CD14-positive monocyte (primary cell): ENCODE results near the gene GALK2. TPM values are rescaled to one million over a fixed set of nuclear protein-coding genes. Genes with fewer than 3 reads are reported as not detected.
"Not testable (repeated sequence)": the region's sequence is repeated elsewhere in the genome, so short reads cannot be mapped to it uniquely, and the experiment has no call there.

Source experiments
- DNase-seq, 3 donors: peaks; one replicate each; pipeline ENCODE4 v3.0.0-alpha.2; 2011 to 2022
- H2AFZ ChIP-seq: 2 replicates; pipeline ENCODE4 v1.6.0; 2012; ENCODE audit warnings: mild to moderate bottlenecking, low read depth, low read length, inconsistent platforms; ENCODE audit not compliant: insufficient read depth, poor library complexity, severe bottlenecking
- H3K27ac ChIP-seq, 2 donors: 1 replicate in 1 of 2; 2 replicates in 1 of 2; pipeline ENCODE4 v1.5.1; 2012 to 2013; ENCODE audit warnings: low read length in 2 of 2, control low read depth in 1 of 2, inconsistent platforms in 1 of 2, low read depth in 1 of 2, mild to moderate bottlenecking in 1 of 2
- H3K27me3 ChIP-seq, 2 donors: one replicate each; pipeline versions ENCODE4 v1.6.0 to v1.6.1; 2011 to 2013; ENCODE audit warnings: low read length in 2 of 2; ENCODE audit not compliant: control insufficient read depth in 2 of 2, insufficient read depth in 2 of 2
- H3K36me3 ChIP-seq, 2 donors: replicated peaks in 1 of 2; 1 replicate in 1 of 2; 2 replicates in 1 of 2; pipeline versions ENCODE4 v1.5.1 to v1.6.1; 2012 to 2013; ENCODE audit warnings: low read length in 2 of 2, control low read depth in 1 of 2, inconsistent platforms in 1 of 2, mild to moderate bottlenecking in 1 of 2; ENCODE audit not compliant: insufficient read depth in 2 of 2, control insufficient read depth in 1 of 2
- H3K4me1 ChIP-seq, 2 donors: 1 replicate in 1 of 2; 2 replicates in 1 of 2; pipeline versions ENCODE4 v1.5.1 to v1.6.1; 2012 to 2013; ENCODE audit warnings: low read length in 2 of 2, control low read depth in 1 of 2, inconsistent platforms in 1 of 2, mild to moderate bottlenecking in 1 of 2, moderate library complexity in 1 of 2; ENCODE audit not compliant: insufficient read depth in 2 of 2, control insufficient read depth in 1 of 2
- H3K4me2 ChIP-seq: replicated peaks from 2 replicates; pipeline ENCODE3; 2012; ENCODE audit warnings: low read length, moderate library complexity, mild to moderate bottlenecking; ENCODE audit not compliant: poor library complexity, severe bottlenecking; ENCODE audit errors: extremely low read depth
- H3K4me3 ChIP-seq, 3 experiments: fragments of 200-600 bp in 1 of 3; sonication (generic) in 1 of 3; replicated peaks in 1 of 3; 1 replicate in 2 of 3; 2 replicates in 1 of 3; pipeline ENCODE4 v1.5.1; 2011 to 2013; ENCODE audit warnings: low read length in 3 of 3, mild to moderate bottlenecking in 3 of 3, control low read depth in 2 of 3, low read depth in 2 of 3, inconsistent platforms in 1 of 3, moderate library complexity in 1 of 3
- H3K79me2 ChIP-seq: 2 replicates; pipeline ENCODE4 v1.6.0; 2012; ENCODE audit warnings: mild to moderate bottlenecking, control low read depth, inconsistent platforms, low read length, moderate library complexity; ENCODE audit not compliant: insufficient read depth
- H3K9ac ChIP-seq: 2 replicates; pipeline ENCODE4 v1.6.0; 2017; ENCODE audit warnings: low read length, mild to moderate bottlenecking; ENCODE audit not compliant: insufficient read depth, poor library complexity, severe bottlenecking
- H3K9me3 ChIP-seq, 2 donors: replicated peaks in 1 of 2; 1 replicate in 1 of 2; 2 replicates in 1 of 2; pipeline versions ENCODE4 v1.5.1 to v1.6.1; 2012 to 2013; ENCODE audit warnings: low read length in 2 of 2, control low read depth in 1 of 2; ENCODE audit not compliant: control insufficient read depth in 1 of 2, insufficient read depth in 1 of 2
- H4K20me1 ChIP-seq: 2 replicates; pipeline ENCODE4 v1.6.0; 2012; ENCODE audit warnings: mild to moderate bottlenecking, low read length, control low read depth, moderate library complexity; ENCODE audit not compliant: insufficient read depth
- H3K27ac Mint-ChIP-seq, 7 donors: one replicate each; pipeline ENCODE4 v1.8.0; 2020; ENCODE audit warnings: mild to moderate bottlenecking in 7 of 7, mixed read lengths in 7 of 7, moderate library complexity in 6 of 7, inconsistent platforms in 2 of 7
- H3K27me3 Mint-ChIP-seq, 3 donors: one replicate each; pipeline ENCODE4 v1.8.0; 2021 to 2022; ENCODE audit warnings: low read depth in 3 of 3, mild to moderate bottlenecking in 3 of 3, mixed read lengths in 3 of 3, moderate library complexity in 3 of 3, inconsistent platforms in 1 of 3
- H3K36me3 Mint-ChIP-seq, 2 donors: one replicate each; pipeline ENCODE4 v1.8.0; 2020; ENCODE audit warnings: mixed read lengths in 2 of 2, inconsistent platforms in 1 of 2, mild to moderate bottlenecking in 1 of 2
- H3K4me1 Mint-ChIP-seq: one replicate; pipeline ENCODE4 v1.8.0; 2020; ENCODE audit warnings: mild to moderate bottlenecking, mixed read lengths
- H3K4me3 Mint-ChIP-seq, 2 donors: one replicate each; pipeline ENCODE4 v1.8.0; 2020; ENCODE audit warnings: mild to moderate bottlenecking in 2 of 2, mixed read lengths in 2 of 2, moderate library complexity in 1 of 2
- H3K9me3 Mint-ChIP-seq, 7 donors: one replicate each; pipeline ENCODE4 v1.8.0; 2020 to 2022; ENCODE audit warnings: mixed read lengths in 7 of 7, mild to moderate bottlenecking in 6 of 7, moderate library complexity in 6 of 7, inconsistent platforms in 2 of 7
- CTCF ChIP-seq: fragments of 200-600 bp; IDR thresholded peaks from one replicate; pipeline ENCODE4 v1.8.0; 2022; ENCODE audit warnings: antibody characterized with exemption, mild to moderate bottlenecking
- WGBS: methylation state at CpG from one replicate; pipeline ENCODE4 v1.1.5; 2013; ENCODE audit warnings: missing lambda C conversion rate; ENCODE audit not compliant: insufficient coverage; 5-methylcytosine and 5-hydroxymethylcytosine counted together
- intact Hi-C, 2 donors: fragments of 100-400 bp; cut with micrococcal nuclease; formaldehyde crosslinking; loops; one replicate each; pipeline versions ENCODE4 v1.15.0 to v1.15.1; 2023
- polyA plus RNA-seq, 3 donors: library from polyadenylated mRNA; depleted of rRNA in 1 of 3; unstranded in 2 of 3; stranded (reverse) in 1 of 3; fragments of 300-500 nt in 2 of 3; fragments of >200 nt in 1 of 3; fragmentation: Illumina TruSeq in 2 of 3; gene quantifications; 1 replicate in 2 of 3; 2 replicates in 1 of 3; pipeline ENCODE4 v1.2.3, GENCODE V29; 2012 to 2021

GALK2 gene
- polyA plus RNA-seq, 3 donors, result 14.2 to 16.9 (median 14.5) TPM

DNA sequence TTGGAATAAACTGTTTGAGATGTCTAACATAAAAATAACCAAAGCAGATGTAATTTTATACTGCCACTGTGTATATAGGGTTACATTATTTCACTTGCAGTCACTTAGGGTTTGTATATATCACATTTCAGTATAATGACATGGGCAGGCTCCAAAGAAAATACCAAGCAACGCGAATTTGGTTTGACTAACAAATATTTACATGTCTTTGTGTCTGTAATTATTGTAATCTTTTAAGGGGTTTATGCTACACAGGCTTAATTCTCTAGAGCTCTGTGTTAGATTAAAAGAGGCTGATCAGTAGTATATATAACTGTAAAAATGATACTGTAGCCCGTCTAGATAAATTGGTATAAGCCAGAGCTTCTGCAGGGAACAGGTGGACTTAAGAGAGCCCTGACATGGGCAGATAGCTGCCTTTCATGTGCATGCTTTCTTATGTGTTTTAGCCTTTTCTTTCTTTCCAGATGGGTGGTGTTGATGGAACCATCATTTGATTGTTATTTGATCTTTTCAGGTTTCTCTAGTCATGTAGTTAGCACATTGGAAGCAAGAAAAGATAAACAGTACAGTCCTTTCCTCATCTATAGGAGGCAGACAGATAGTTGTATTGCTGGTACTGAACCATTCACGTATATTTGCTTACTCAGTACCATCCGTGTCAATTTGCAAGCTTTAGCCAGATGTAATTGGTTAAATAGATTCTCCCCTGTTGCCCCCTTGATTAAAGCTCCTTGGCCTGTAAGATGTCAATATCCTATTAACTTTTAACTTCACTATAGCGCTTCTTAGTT, 86.1 kb downstream of the GALK2 start:
- no peaks in the 10 kb centered on the region for H4K20me1 ChIP-seq
- TF ChIP-seq CTCF, result no peak
- no peak overlapping the region for H3K27ac ChIP-seq
- Mint-ChIP-seq H3K36me3 (peaks cover 10 to 12% of the 10 kb centered on the region in 2 donors), H3K27me3 (no peaks in the 10 kb centered on the region), H3K27ac (no peak overlapping the region), H3K4me3 (no peak overlapping the region), H3K4me1 (no peaks in the 10 kb centered on the region), H3K9me3 (peaks cover 0 to 5% (median 5%) of the 10 kb centered on the region in 7 donors)
- H3K79me2 ChIP-seq, result no peaks in the 10 kb centered on the region
- H2AFZ ChIP-seq, result no peak overlapping the region
- no peak for DNase-seq
- no peak overlapping the region for H3K4me3 ChIP-seq
- no peak overlapping the region for H3K4me2 ChIP-seq
- peaks cover 0 to 5% of the 10 kb centered on the region in 2 donors for H3K36me3 ChIP-seq
- H3K9ac ChIP-seq, result no peak overlapping the region
- H3K27me3 ChIP-seq, result no peaks in the 10 kb centered on the region
- intact Hi-C loops, result no loop called here
- H3K9me3 ChIP-seq, result no peaks in the 10 kb centered on the region
- no peaks in the 10 kb centered on the region for H3K4me1 ChIP-seq
- 92% methylated on average over 1 of the region's 6 CpGs for WGBS

DNA sequence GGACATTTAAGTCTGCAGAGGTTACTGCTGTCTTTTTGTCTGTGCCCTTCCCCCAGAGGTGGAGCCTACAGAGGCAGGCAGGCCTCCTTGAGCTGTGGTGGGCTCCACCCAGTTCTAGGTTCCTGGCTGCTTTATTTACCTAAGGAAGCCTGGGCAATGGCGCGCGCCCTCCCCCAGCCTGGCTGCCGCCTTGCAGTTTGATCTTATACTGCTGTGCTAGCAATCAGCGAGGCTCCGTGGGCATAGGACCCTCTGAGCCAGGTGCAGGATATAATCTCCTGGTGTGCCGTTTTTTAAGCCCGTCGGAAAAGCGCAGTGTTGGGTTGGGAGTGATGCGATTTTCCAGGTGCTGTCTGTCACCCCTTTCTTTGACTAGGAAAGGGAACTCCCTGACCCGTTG, 95.1 kb downstream of the GALK2 start:
- H3K27ac Mint-ChIP-seq, H3K9ac ChIP-seq: not testable (repeated sequence)
- H3K36me3 Mint-ChIP-seq, result peaks cover 14 to 15% of the 10 kb centered on the region in 2 donors

More for the DNA sequence above, 95.1 kb downstream of the GALK2 start:
- H4K20me1 ChIP-seq, H3K79me2 ChIP-seq, H3K27me3 Mint-ChIP-seq, H3K4me3 Mint-ChIP-seq, H3K27me3 ChIP-seq, H2AFZ ChIP-seq, H3K9me3 ChIP-seq, intact Hi-C loops, H3K27ac ChIP-seq, H3K36me3 ChIP-seq, H3K4me3 ChIP-seq, DNase-seq, H3K4me1 ChIP-seq, H3K4me1 Mint-ChIP-seq, H3K4me2 ChIP-seq: not testable (repeated sequence)
- H3K9me3 Mint-ChIP-seq, result peaks cover 5 to 19% (median 9%) of the 10 kb centered on the region in 7 donors
- WGBS, result 93% methylated on average over 10 of the region's 12 CpGs
